ENCODE measurements around the gene CELF4. TPM values are rescaled to one million over a fixed set of nuclear protein-coding genes. Genes with fewer than 3 reads are reported as not detected.

CELF4 gene
- total and polyA plus RNA-seq, 2 donors (not counting 3 experiments of a cell fraction or from before 2014, with no cell fraction given), result not detected

DNA sequence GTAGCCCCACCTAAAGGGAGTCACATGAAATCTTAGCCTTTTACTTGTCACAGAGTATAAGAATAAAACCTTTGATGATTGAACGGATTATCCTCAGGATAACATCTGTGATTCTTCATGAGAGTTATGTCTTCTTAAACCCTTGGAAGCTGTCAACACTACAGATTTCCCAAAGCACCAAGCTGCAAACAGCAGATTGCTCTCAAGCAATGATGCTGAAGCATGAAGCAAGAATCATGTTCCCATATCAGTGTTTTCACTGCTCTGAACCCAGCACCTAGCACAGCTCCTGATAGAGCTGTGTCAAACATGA is 47.6 kb upstream of the CELF4 start:
- ChIA-PET CTCF (no interaction called here), POLR2A (no interaction called here)
- dilution Hi-C loops (cut with MboI; ENCODE audit: extremely low pct_ligation_motif_present, low sequenced_read_pairs) (no loop called here), intact Hi-C loops (cut with micrococcal nuclease) (no loop called here)
- H3K79me2 ChIP-seq (ENCODE audit: control insufficient read depth, insufficient read depth, low read length), result no peaks in the 10 kb centered on the region
- no peaks in the 10 kb centered on the region for H3K36me3 ChIP-seq (ENCODE audit: control insufficient read depth in 2 of 2, extremely low read depth in 1 of 2, insufficient read depth in 2 of 2, low read length in 2 of 2)
- H2AFZ ChIP-seq (ENCODE audit: low read depth, low read length), result no peak overlapping the region
- H3K27ac ChIP-seq (ENCODE audit: insufficient read depth, low read depth, low read length), result no peak overlapping the region
- H3K4me2 ChIP-seq (ENCODE audit: insufficient read depth, low read length), result no peak overlapping the region
- H3K9me3 ChIP-seq (replicated peaks; ENCODE audit: control insufficient read depth, insufficient read depth, low read length), result peaks cover 5% of the 10 kb centered on the region
- H3K4me3 ChIP-seq (replicated peaks in 1 of 3; ENCODE audit: insufficient read depth in 1 of 3, low read depth in 1 of 3, low read length in 3 of 3), result no peak overlapping the region
- no peak overlapping the region for H3K9ac ChIP-seq (replicated peaks; ENCODE audit: extremely low read depth, insufficient read depth, low read length)
- no peaks in the 10 kb centered on the region for H3K27me3 ChIP-seq (ENCODE audit: control insufficient read depth in 2 of 2, insufficient read depth in 2 of 2, low read length in 2 of 2)
- no TSS peak for BruUV-seq (replicated peaks)
- H3K9me1 ChIP-seq (replicated peaks; ENCODE audit: control insufficient read depth, extremely low read depth, insufficient read depth, low read length), result no peaks in the 10 kb centered on the region
- FAIRE-seq (no peak), DNase-seq (ENCODE audit: low read depth, low spot score) (no peak)
- H4K20me1 ChIP-seq (replicated peaks; ENCODE audit: control insufficient read depth, extremely low read depth, insufficient read depth, low read length), result no peaks in the 10 kb centered on the region
- no peaks in the 10 kb centered on the region for H3K4me1 ChIP-seq (ENCODE audit: control insufficient read depth, extremely low read depth, insufficient read depth, low read length)
- TF ChIP-seq EZH2 (IDR thresholded peaks at IDR 0.05; ENCODE audit: borderline replicate concordance, low read depth, low read length, severe bottlenecking) (no peak), POLR2A (IDR thresholded peaks at IDR 0.05; ENCODE audit: low read depth, low read length) (no peak), FOS (IDR thresholded peaks at IDR 0.05; ENCODE audit: borderline replicate concordance, insufficient read depth, low read length) (no peak), JUN (IDR thresholded peaks at IDR 0.05; ENCODE audit: borderline replicate concordance, insufficient read depth, insufficient read length, low read depth) (no peak), POLR2AphosphoS5 (IDR thresholded peaks at IDR 0.05; ENCODE audit: insufficient read depth, low read depth, low read length) (no peak), GATA2 (IDR thresholded peaks at IDR 0.05; ENCODE audit: insufficient read depth, insufficient read length, low read depth, low read length) (no peak), MYC (IDR thresholded peaks at IDR 0.05; ENCODE audit: low read depth, low read length) (no peak)
- TF ChIP-seq, protein P1, sequence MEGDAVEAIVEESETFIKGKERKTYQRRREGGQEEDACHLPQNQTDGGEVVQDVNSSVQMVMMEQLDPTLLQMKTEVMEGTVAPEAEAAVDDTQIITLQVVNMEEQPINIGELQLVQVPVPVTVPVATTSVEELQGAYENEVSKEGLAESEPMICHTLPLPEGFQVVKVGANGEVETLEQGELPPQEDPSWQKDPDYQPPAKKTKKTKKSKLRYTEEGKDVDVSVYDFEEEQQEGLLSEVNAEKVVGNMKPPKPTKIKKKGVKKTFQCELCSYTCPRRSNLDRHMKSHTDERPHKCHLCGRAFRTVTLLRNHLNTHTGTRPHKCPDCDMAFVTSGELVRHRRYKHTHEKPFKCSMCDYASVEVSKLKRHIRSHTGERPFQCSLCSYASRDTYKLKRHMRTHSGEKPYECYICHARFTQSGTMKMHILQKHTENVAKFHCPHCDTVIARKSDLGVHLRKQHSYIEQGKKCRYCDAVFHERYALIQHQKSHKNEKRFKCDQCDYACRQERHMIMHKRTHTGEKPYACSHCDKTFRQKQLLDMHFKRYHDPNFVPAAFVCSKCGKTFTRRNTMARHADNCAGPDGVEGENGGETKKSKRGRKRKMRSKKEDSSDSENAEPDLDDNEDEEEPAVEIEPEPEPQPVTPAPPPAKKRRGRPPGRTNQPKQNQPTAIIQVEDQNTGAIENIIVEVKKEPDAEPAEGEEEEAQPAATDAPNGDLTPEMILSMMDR (IDR thresholded peaks at IDR 0.05; ENCODE audit: extremely low read depth in 1 of 2, insufficient read depth in 1 of 2, low read depth in 1 of 2, low read length in 2 of 2), result no peak
- TF ChIP-seq, protein P2, sequence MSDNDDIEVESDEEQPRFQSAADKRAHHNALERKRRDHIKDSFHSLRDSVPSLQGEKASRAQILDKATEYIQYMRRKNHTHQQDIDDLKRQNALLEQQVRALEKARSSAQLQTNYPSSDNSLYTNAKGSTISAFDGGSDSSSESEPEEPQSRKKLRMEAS (IDR thresholded peaks at IDR 0.05; ENCODE audit: insufficient read depth, insufficient read length), result no peak
